HEK293 (cell line): ENCODE results near the gene FRRS1L.
A peak's percentile ranks its signal among the peaks of the same experiment; 100 is the strongest.

Experiments
- CTCF ChIA-PET: fragments of 350-600 bp; formaldehyde crosslinking; extraction: SDS; loops from one replicate; lab custom pipeline; 2021; ENCODE audit warnings: antibody characterized with exemption; lab: Yijun Ruan, JAX
- POLR2A ChIA-PET: fragments of 300-600 bp; formaldehyde crosslinking; extraction: SDS; loops from one replicate; lab custom pipeline; 2020; ENCODE audit warnings: antibody characterized with exemption, inconsistent platforms; lab: Yijun Ruan, JAX
- H3K27ac ChIP-seq: fragments of 200-500 bp; sonication (Bioruptor generic); 2 replicates; pipeline ENCODE4 v1.5.1; 2014; ENCODE audit warnings: low read depth, low read length, control low read depth, inconsistent platforms; ENCODE audit errors: extremely low read depth
- H3K36me3 ChIP-seq, 2 experiments: fragments of 200-500 bp in 1 of 2; sonication (Bioruptor generic) in 1 of 2; 1 replicate in 1 of 2; 2 replicates in 1 of 2; pipeline ENCODE4 v1.5.1; 2014 to 2017; ENCODE audit warnings: inconsistent platforms in 2 of 2, low read length in 2 of 2; ENCODE audit not compliant: control insufficient read depth in 2 of 2, insufficient read depth in 1 of 2
- H3K4me1 ChIP-seq: fragments of 200-500 bp; sonication (Bioruptor generic); 2 replicates; pipeline ENCODE4 v1.5.1; 2014; ENCODE audit warnings: mild to moderate bottlenecking, low read length, inconsistent platforms; ENCODE audit not compliant: control insufficient read depth, insufficient read depth
- H3K4me3 ChIP-seq: 2 replicates; pipeline ENCODE4 v1.5.1; 2011; ENCODE audit warnings: low read depth, mild to moderate bottlenecking, control low read depth, low read length, moderate library complexity
- H3K9me3 ChIP-seq: fragments of 200-500 bp; sonication (Bioruptor generic); 2 replicates; pipeline ENCODE4 v1.5.1; 2014; ENCODE audit warnings: low read depth, low read length, inconsistent platforms; ENCODE audit not compliant: control insufficient read depth, insufficient read depth
- GLI2 ChIP-seq: fragments of 450-650 bp; formaldehyde crosslinking; IDR thresholded peaks from 2 replicates; pipeline ENCODE4; 2017; ENCODE audit warnings: missing biosample characterization, missing genetic modification characterization, low read depth, borderline replicate concordance
- INSM2 ChIP-seq: fragments of 450-650 bp; formaldehyde crosslinking; IDR thresholded peaks from 2 replicates; pipeline ENCODE4 v1.5.1; 2016; ENCODE audit warnings: missing biosample characterization, missing genetic modification characterization
- KLF16 ChIP-seq: fragments of 450-650 bp; formaldehyde crosslinking; IDR thresholded peaks from 2 replicates; pipeline ENCODE4 v1.5.1; 2017; ENCODE audit warnings: missing biosample characterization, missing genetic modification characterization
- MZF1 ChIP-seq: fragments of 450-650 bp; formaldehyde crosslinking; IDR thresholded peaks from 2 replicates; pipeline ENCODE4 v1.5.1; 2017; ENCODE audit warnings: missing biosample characterization, missing genetic modification characterization, borderline replicate concordance
- SCRT2 ChIP-seq: fragments of 450-650 bp; formaldehyde crosslinking; IDR thresholded peaks from 2 replicates; pipeline ENCODE4 v1.5.1; 2016; ENCODE audit warnings: missing biosample characterization, missing genetic modification characterization
- ZBTB21 ChIP-seq: fragments of 450-650 bp; formaldehyde crosslinking; IDR thresholded peaks from 2 replicates; pipeline ENCODE4 v1.5.1; 2017; ENCODE audit warnings: missing biosample characterization, missing genetic modification characterization
- ZBTB48 ChIP-seq: fragments of 450-650 bp; formaldehyde crosslinking; IDR thresholded peaks from 2 replicates; pipeline ENCODE4 v1.5.1; 2016; ENCODE audit warnings: missing biosample characterization, missing genetic modification characterization
- ZNF202 ChIP-seq: fragments of 450-650 bp; formaldehyde crosslinking; IDR thresholded peaks from 2 replicates; pipeline ENCODE4 v1.5.1; 2016; ENCODE audit warnings: missing biosample characterization, missing genetic modification characterization, borderline replicate concordance
- ZNF26 ChIP-seq: fragments of 450-650 bp; formaldehyde crosslinking; IDR thresholded peaks from 2 replicates; pipeline ENCODE4 v1.5.1; 2016; ENCODE audit warnings: missing biosample characterization, missing genetic modification characterization
- ZNF335 ChIP-seq: fragments of 450-650 bp; formaldehyde crosslinking; conservative IDR thresholded peaks from 2 replicates; pipeline ENCODE4 v1.5.1; 2016; ENCODE audit warnings: missing biosample characterization, missing genetic modification characterization
- ZNF416 ChIP-seq: fragments of 450-650 bp; formaldehyde crosslinking; IDR thresholded peaks from 2 replicates; pipeline ENCODE4 v1.5.1; 2016; ENCODE audit warnings: missing biosample characterization, missing genetic modification characterization
- ZNF610 ChIP-seq: fragments of 450-650 bp; formaldehyde crosslinking; IDR thresholded peaks from 2 replicates; pipeline ENCODE4 v1.5.1; 2016; ENCODE audit warnings: missing biosample characterization, missing genetic modification characterization, borderline replicate concordance
- ZNF629 ChIP-seq: fragments of 450-650 bp; formaldehyde crosslinking; IDR thresholded peaks from 2 replicates; pipeline ENCODE4 v1.5.1; 2017; ENCODE audit warnings: missing biosample characterization, missing genetic modification characterization
- ZNF707 ChIP-seq: fragments of 450-650 bp; formaldehyde crosslinking; IDR thresholded peaks from 2 replicates; pipeline ENCODE4 v1.5.1; 2016; ENCODE audit warnings: missing biosample characterization, missing genetic modification characterization
- TF ChIP-seq, protein P1 (sequence below): fragments of 450-650 bp; formaldehyde crosslinking; IDR thresholded peaks from 2 replicates; pipeline ENCODE4 v1.5.1; 2016; ENCODE audit warnings: missing biosample characterization, missing genetic modification characterization, low read depth
- TF ChIP-seq, protein P2 (sequence below): fragments of 450-650 bp; formaldehyde crosslinking; IDR thresholded peaks from 2 replicates; pipeline ENCODE4 v1.5.1; 2016; ENCODE audit warnings: missing biosample characterization, missing genetic modification characterization
- TF ChIP-seq, protein P3 (sequence below): fragments of 450-650 bp; formaldehyde crosslinking; IDR thresholded peaks from 2 replicates; pipeline ENCODE4 v1.5.1; 2016; ENCODE audit warnings: missing biosample characterization, missing genetic modification characterization

FRRS1L gene

GRCh38 chr9:109098960-109099308 is 68.1 kb downstream of the FRRS1L start:
- TF ChIP-seq MZF1 (tag by site-specific recombination), result peak; percentile 37; the same call in 1 of the 2 replicates
- peak; percentile 36; the same call in 1 of the 2 replicates for TF ChIP-seq ZNF629 (tag by site-specific recombination)
- no peak for TF ChIP-seq ZNF707 (tag by site-specific recombination)
- TF ChIP-seq KLF16 (tag by site-specific recombination), result no peak
- no peak for TF ChIP-seq ZBTB48 (tag by site-specific recombination)
- no peak for TF ChIP-seq GLI2 (tag by site-specific recombination)
- TF ChIP-seq ZNF335, result no peak
- no peak for TF ChIP-seq ZNF610 (tag by site-specific recombination)
- no peak for TF ChIP-seq SCRT2 (tag by site-specific recombination)
- TF ChIP-seq, protein P1, sequence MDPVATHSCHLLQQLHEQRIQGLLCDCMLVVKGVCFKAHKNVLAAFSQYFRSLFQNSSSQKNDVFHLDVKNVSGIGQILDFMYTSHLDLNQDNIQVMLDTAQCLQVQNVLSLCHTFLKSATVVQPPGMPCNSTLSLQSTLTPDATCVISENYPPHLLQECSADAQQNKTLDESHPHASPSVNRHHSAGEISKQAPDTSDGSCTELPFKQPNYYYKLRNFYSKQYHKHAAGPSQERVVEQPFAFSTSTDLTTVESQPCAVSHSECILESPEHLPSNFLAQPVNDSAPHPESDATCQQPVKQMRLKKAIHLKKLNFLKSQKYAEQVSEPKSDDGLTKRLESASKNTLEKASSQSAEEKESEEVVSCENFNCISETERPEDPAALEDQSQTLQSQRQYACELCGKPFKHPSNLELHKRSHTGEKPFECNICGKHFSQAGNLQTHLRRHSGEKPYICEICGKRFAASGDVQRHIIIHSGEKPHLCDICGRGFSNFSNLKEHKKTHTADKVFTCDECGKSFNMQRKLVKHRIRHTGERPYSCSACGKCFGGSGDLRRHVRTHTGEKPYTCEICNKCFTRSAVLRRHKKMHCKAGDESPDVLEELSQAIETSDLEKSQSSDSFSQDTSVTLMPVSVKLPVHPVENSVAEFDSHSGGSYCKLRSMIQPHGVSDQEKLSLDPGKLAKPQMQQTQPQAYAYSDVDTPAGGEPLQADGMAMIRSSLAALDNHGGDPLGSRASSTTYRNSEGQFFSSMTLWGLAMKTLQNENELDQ (tag by site-specific recombination), result no peak
- TF ChIP-seq, protein P2, sequence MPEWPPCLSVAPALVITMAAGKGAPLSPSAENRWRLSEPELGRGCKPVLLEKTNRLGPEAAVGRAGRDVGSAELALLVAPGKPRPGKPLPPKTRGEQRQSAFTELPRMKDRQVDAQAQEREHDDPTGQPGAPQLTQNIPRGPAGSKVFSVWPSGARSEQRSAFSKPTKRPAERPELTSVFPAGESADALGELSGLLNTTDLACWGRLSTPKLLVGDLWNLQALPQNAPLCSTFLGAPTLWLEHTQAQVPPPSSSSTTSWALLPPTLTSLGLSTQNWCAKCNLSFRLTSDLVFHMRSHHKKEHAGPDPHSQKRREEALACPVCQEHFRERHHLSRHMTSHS (tag by site-specific recombination), result no peak
- TF ChIP-seq ZNF416 (tag by site-specific recombination), result no peak
- no peak for TF ChIP-seq ZNF26
- TF ChIP-seq INSM2 (tag by site-specific recombination), result no peak
- TF ChIP-seq ZNF202, result no peak
- TF ChIP-seq, protein P3, sequence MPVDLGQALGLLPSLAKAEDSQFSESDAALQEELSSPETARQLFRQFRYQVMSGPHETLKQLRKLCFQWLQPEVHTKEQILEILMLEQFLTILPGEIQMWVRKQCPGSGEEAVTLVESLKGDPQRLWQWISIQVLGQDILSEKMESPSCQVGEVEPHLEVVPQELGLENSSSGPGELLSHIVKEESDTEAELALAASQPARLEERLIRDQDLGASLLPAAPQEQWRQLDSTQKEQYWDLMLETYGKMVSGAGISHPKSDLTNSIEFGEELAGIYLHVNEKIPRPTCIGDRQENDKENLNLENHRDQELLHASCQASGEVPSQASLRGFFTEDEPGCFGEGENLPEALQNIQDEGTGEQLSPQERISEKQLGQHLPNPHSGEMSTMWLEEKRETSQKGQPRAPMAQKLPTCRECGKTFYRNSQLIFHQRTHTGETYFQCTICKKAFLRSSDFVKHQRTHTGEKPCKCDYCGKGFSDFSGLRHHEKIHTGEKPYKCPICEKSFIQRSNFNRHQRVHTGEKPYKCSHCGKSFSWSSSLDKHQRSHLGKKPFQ (tag by site-specific recombination), result no peak
- TF ChIP-seq ZBTB21 (tag by site-specific recombination), result no peak
- H3K4me1 ChIP-seq, result peaks cover 14% of the 10 kb centered on the region
- no peak overlapping the region for H3K4me3 ChIP-seq
- peaks cover 0 to 46% of the 10 kb centered on the region in 2 experiments; a peak in 1 of 3 replicates for H3K36me3 ChIP-seq
- ChIA-PET POLR2A (no interaction called here), CTCF (interaction anchor here (0.9 kb wide), 1 partner anchor 8 kb away, joined by 4 read pairs; no protein-coding TSS in a partner anchor)
- H3K9me3 ChIP-seq, result no peaks in the 10 kb centered on the region
- H3K27ac ChIP-seq, result peak overlapping the region; percentile 50; the same call in 1 of the 2 replicates
